ENCODE data around the gene ESYT3.
"Not testable (repeated sequence)": the region's sequence is repeated elsewhere in the genome, so short reads cannot be mapped to it uniquely, and the experiment has no call there.

ESYT3 gene

GRCh38 chr3:138471481-138471880 lies 37.1 kb downstream of the ESYT3 start:
- H3K9ac ChIP-seq (ENCODE audit: low read length) = no peak overlapping the region
- no peak overlapping the region for H3K4me3 ChIP-seq (ENCODE audit: low read depth, low read length)
- no peaks in the 10 kb centered on the region for H3K9me3 ChIP-seq (ENCODE audit: control insufficient read depth, insufficient read depth, low read depth, low read length)
- H3K27ac ChIP-seq (ENCODE audit: low read depth, low read length) = no peak overlapping the region
- H3K4me1 ChIP-seq (ENCODE audit: control insufficient read depth, insufficient read depth, low read length) = no peaks in the 10 kb centered on the region
- peaks cover 29% of the 10 kb centered on the region for H3K36me3 ChIP-seq (ENCODE audit: control insufficient read depth, insufficient read depth, low read length)
- no peaks in the 10 kb centered on the region for H3K27me3 ChIP-seq (ENCODE audit: control insufficient read depth, insufficient read depth, low read length)

- H3K27ac ChIP-seq (ENCODE audit: low read depth, low read length) = no peak overlapping the region
- H3K9me3 ChIP-seq (ENCODE audit: control insufficient read depth, insufficient read depth, low read depth, low read length) = no peaks in the 10 kb centered on the region
- peaks cover 29% of the 10 kb centered on the region for H3K36me3 ChIP-seq (ENCODE audit: control insufficient read depth, insufficient read depth, low read length)
- H3K9ac ChIP-seq (ENCODE audit: low read length) = no peak overlapping the region
- no peaks in the 10 kb centered on the region for H3K27me3 ChIP-seq (ENCODE audit: control insufficient read depth, insufficient read depth, low read length)
- H3K4me1 ChIP-seq (ENCODE audit: control insufficient read depth, insufficient read depth, low read length) = no peaks in the 10 kb centered on the region
- H3K4me3 ChIP-seq (ENCODE audit: low read depth, low read length) = no peak overlapping the region
Observed at GRCh38 chr3:138472141-138472825, 37.9 kb downstream of the ESYT3 start.

- H3K4me3 ChIP-seq (ENCODE audit: low read depth, low read length) = no peak overlapping the region
- peaks cover 24% of the 10 kb centered on the region for H3K36me3 ChIP-seq (ENCODE audit: control insufficient read depth, insufficient read depth, low read length)
- H3K4me1 ChIP-seq (ENCODE audit: control insufficient read depth, insufficient read depth, low read length) = no peaks in the 10 kb centered on the region
- H3K9ac ChIP-seq (ENCODE audit: low read length) = no peak overlapping the region
- H3K9me3 ChIP-seq (ENCODE audit: control insufficient read depth, insufficient read depth, low read depth, low read length) = no peaks in the 10 kb centered on the region
- H3K27me3 ChIP-seq (ENCODE audit: control insufficient read depth, insufficient read depth, low read length) = no peaks in the 10 kb centered on the region
- H3K27ac ChIP-seq (ENCODE audit: low read depth, low read length) = no peak overlapping the region
Observed at GRCh38 chr3:138473391-138473790, 39.0 kb downstream of the ESYT3 start.

- no peaks in the 10 kb centered on the region for H3K27me3 ChIP-seq (ENCODE audit: control insufficient read depth, insufficient read depth, low read length)
- H3K36me3 ChIP-seq (ENCODE audit: control insufficient read depth, insufficient read depth, low read length) = peaks cover 17% of the 10 kb centered on the region
- H3K9me3 ChIP-seq (ENCODE audit: control insufficient read depth, insufficient read depth, low read depth, low read length) = no peaks in the 10 kb centered on the region
- H3K9ac ChIP-seq (ENCODE audit: low read length) = no peak overlapping the region
- no peak overlapping the region for H3K27ac ChIP-seq (ENCODE audit: low read depth, low read length)
- no peak overlapping the region for H3K4me3 ChIP-seq (ENCODE audit: low read depth, low read length)
- no peaks in the 10 kb centered on the region for H3K4me1 ChIP-seq (ENCODE audit: control insufficient read depth, insufficient read depth, low read length)
Observed at GRCh38 chr3:138474163-138474562, 39.7 kb downstream of the ESYT3 start.

- no peak overlapping the region for H3K9ac ChIP-seq (ENCODE audit: low read length)
- peaks cover 7% of the 10 kb centered on the region for H3K36me3 ChIP-seq (ENCODE audit: control insufficient read depth, insufficient read depth, low read length)
- H3K4me1 ChIP-seq (ENCODE audit: control insufficient read depth, insufficient read depth, low read length) = no peaks in the 10 kb centered on the region
- H3K4me3 ChIP-seq (ENCODE audit: low read depth, low read length) = no peak overlapping the region
- no peak overlapping the region for H3K27ac ChIP-seq (ENCODE audit: low read depth, low read length)
- H3K27me3 ChIP-seq (ENCODE audit: control insufficient read depth, insufficient read depth, low read length) = no peaks in the 10 kb centered on the region
- H3K9me3 ChIP-seq (ENCODE audit: control insufficient read depth, insufficient read depth, low read depth, low read length) = no peaks in the 10 kb centered on the region
Observed at GRCh38 chr3:138476526-138476925, 42.1 kb downstream of the ESYT3 start.

- Histone ChIP-seq H3K27ac (ENCODE audit: low read depth, low read length) (no peak overlapping the region), H3K27me3 (ENCODE audit: control insufficient read depth, insufficient read depth, low read length) (no peaks in the 10 kb centered on the region), H3K36me3 (ENCODE audit: control insufficient read depth, insufficient read depth, low read length) (peaks cover 7% of the 10 kb centered on the region), H3K9ac (ENCODE audit: low read length) (no peak overlapping the region), H3K4me3 (ENCODE audit: low read depth, low read length) (no peak overlapping the region), H3K9me3 (ENCODE audit: control insufficient read depth, insufficient read depth, low read depth, low read length) (no peaks in the 10 kb centered on the region), H3K4me1 (ENCODE audit: control insufficient read depth, insufficient read depth, low read length) (no peaks in the 10 kb centered on the region)
Observed at GRCh38 chr3:138477120-138477519, 42.7 kb downstream of the ESYT3 start.

GRCh38 chr3:138477801-138478200 lies 43.4 kb downstream of the ESYT3 start:
- no peaks in the 10 kb centered on the region for H3K27me3 ChIP-seq (ENCODE audit: control insufficient read depth, insufficient read depth, low read length)
- no peak overlapping the region for H3K9ac ChIP-seq (ENCODE audit: low read length)
- no peak overlapping the region for H3K4me3 ChIP-seq (ENCODE audit: low read depth, low read length)
- H3K4me1 ChIP-seq (ENCODE audit: control insufficient read depth, insufficient read depth, low read length) = no peaks in the 10 kb centered on the region
- H3K9me3 ChIP-seq (ENCODE audit: control insufficient read depth, insufficient read depth, low read depth, low read length) = no peaks in the 10 kb centered on the region
- peaks cover 2% of the 10 kb centered on the region for H3K36me3 ChIP-seq (ENCODE audit: control insufficient read depth, insufficient read depth, low read length)
- no peak overlapping the region for H3K27ac ChIP-seq (ENCODE audit: low read depth, low read length)

- H3K27me3 ChIP-seq (ENCODE audit: control insufficient read depth, insufficient read depth, low read length) = no peaks in the 10 kb centered on the region
- no peaks in the 10 kb centered on the region for H3K4me1 ChIP-seq (ENCODE audit: control insufficient read depth, insufficient read depth, low read length)
- H3K4me3 ChIP-seq (ENCODE audit: low read depth, low read length) = no peak overlapping the region
- 0 out of 2 replicates have a peak, but pooled peaks cover 4% of the 10 kb centered on the region for H3K9me3 ChIP-seq (ENCODE audit: control insufficient read depth, insufficient read depth, low read depth, low read length)
- H3K9ac ChIP-seq (ENCODE audit: low read length) = no peak overlapping the region
- no peaks in the 10 kb centered on the region; the same call in 1 of the 2 replicates for H3K36me3 ChIP-seq (ENCODE audit: control insufficient read depth, insufficient read depth, low read length)
- no peak overlapping the region for H3K27ac ChIP-seq (ENCODE audit: low read depth, low read length)
Observed at GRCh38 chr3:138479438-138479863, 45.0 kb downstream of the ESYT3 start.

GRCh38 chr3:138484672-138485071 lies 50.3 kb downstream of the ESYT3 start:
- H3K36me3 ChIP-seq (ENCODE audit: control insufficient read depth, insufficient read depth, low read length) = not testable (repeated sequence)

GRCh38 chr3:138486580-138486979 lies 52.2 kb downstream of the ESYT3 start:
- H3K9ac ChIP-seq (ENCODE audit: low read length); H3K27ac ChIP-seq (ENCODE audit: low read depth, low read length); H3K4me1 ChIP-seq (ENCODE audit: control insufficient read depth, insufficient read depth, low read length); H3K27me3 ChIP-seq (ENCODE audit: control insufficient read depth, insufficient read depth, low read length); H3K36me3 ChIP-seq (ENCODE audit: control insufficient read depth, insufficient read depth, low read length); H3K4me3 ChIP-seq (ENCODE audit: low read depth, low read length): not testable (repeated sequence)
- H3K9me3 ChIP-seq (ENCODE audit: control insufficient read depth, insufficient read depth, low read depth, low read length) = peaks cover 49% of the 10 kb centered on the region

More at GRCh38 chr3:138484672-138485071, 50.3 kb downstream of the ESYT3 start:
- H3K27me3 ChIP-seq (ENCODE audit: control insufficient read depth, insufficient read depth, low read length); H3K27ac ChIP-seq (ENCODE audit: low read depth, low read length); H3K9ac ChIP-seq (ENCODE audit: low read length); H3K4me3 ChIP-seq (ENCODE audit: low read depth, low read length); H3K4me1 ChIP-seq (ENCODE audit: control insufficient read depth, insufficient read depth, low read length): not testable (repeated sequence)
- H3K9me3 ChIP-seq (ENCODE audit: control insufficient read depth, insufficient read depth, low read depth, low read length) = peaks cover 42% of the 10 kb centered on the region

GRCh38 chr3:138491971-138492370 lies 57.6 kb downstream of the ESYT3 start:
- peaks cover 14% of the 10 kb centered on the region for H3K36me3 ChIP-seq (ENCODE audit: control insufficient read depth, insufficient read depth, low read length)
- peaks cover 31% of the 10 kb centered on the region for H3K9me3 ChIP-seq (ENCODE audit: control insufficient read depth, insufficient read depth, low read depth, low read length)
- H3K4me1 ChIP-seq (ENCODE audit: control insufficient read depth, insufficient read depth, low read length) = peaks cover 8% of the 10 kb centered on the region
- no peak overlapping the region for H3K4me3 ChIP-seq (ENCODE audit: low read depth, low read length)
- no peaks in the 10 kb centered on the region for H3K27me3 ChIP-seq (ENCODE audit: control insufficient read depth, insufficient read depth, low read length)
- no peak overlapping the region for H3K27ac ChIP-seq (ENCODE audit: low read depth, low read length)
- no peak overlapping the region for H3K9ac ChIP-seq (ENCODE audit: low read length)
